Measurements from ENCODE around the gene SLC6A6.

- TF ChIP-seq, protein P1, sequence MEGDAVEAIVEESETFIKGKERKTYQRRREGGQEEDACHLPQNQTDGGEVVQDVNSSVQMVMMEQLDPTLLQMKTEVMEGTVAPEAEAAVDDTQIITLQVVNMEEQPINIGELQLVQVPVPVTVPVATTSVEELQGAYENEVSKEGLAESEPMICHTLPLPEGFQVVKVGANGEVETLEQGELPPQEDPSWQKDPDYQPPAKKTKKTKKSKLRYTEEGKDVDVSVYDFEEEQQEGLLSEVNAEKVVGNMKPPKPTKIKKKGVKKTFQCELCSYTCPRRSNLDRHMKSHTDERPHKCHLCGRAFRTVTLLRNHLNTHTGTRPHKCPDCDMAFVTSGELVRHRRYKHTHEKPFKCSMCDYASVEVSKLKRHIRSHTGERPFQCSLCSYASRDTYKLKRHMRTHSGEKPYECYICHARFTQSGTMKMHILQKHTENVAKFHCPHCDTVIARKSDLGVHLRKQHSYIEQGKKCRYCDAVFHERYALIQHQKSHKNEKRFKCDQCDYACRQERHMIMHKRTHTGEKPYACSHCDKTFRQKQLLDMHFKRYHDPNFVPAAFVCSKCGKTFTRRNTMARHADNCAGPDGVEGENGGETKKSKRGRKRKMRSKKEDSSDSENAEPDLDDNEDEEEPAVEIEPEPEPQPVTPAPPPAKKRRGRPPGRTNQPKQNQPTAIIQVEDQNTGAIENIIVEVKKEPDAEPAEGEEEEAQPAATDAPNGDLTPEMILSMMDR (IDR thresholded peaks at IDR 0.05): no peak
- TF ChIP-seq, protein P2, sequence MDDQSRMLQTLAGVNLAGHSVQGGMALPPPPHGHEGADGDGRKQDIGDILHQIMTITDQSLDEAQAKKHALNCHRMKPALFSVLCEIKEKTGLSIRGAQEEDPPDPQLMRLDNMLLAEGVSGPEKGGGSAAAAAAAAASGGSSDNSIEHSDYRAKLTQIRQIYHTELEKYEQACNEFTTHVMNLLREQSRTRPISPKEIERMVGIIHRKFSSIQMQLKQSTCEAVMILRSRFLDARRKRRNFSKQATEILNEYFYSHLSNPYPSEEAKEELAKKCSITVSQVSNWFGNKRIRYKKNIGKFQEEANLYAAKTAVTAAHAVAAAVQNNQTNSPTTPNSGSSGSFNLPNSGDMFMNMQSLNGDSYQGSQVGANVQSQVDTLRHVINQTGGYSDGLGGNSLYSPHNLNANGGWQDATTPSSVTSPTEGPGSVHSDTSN (IDR thresholded peaks at IDR 0.05): no peak
- TF ChIP-seq JUND (IDR thresholded peaks at IDR 0.05): no peak
- no peak for TF ChIP-seq EZH2phosphoT487 (IDR thresholded peaks at IDR 0.05; ENCODE audit: borderline replicate concordance, low read depth)
- no peak for TF ChIP-seq NRF1 (IDR thresholded peaks at IDR 0.05; ENCODE audit: low read depth, low read length)
- TF ChIP-seq RXRA (IDR thresholded peaks at IDR 0.05; ENCODE audit: borderline replicate concordance, low read depth): no peak
- no peak for TF ChIP-seq FOXJ3 (CRISPR knock-in tag; IDR thresholded peaks at IDR 0.05)
- TF ChIP-seq NFIC (IDR thresholded peaks at IDR 0.05; ENCODE audit: borderline replicate concordance): no peak
Observed at GRCh38 chr3:14364580-14365292, 37.7 kb upstream of the SLC6A6 start.

Data from SK-N-SH (cell line).